Stomach (tissue), 9 donors: ENCODE measurements around the gene KLRC4. TPM values are rescaled to one million over a fixed set of nuclear protein-coding genes. Genes with fewer than 3 reads are reported as not detected.

Experiments used
- DNase-seq, 2 donors: peaks; one replicate each; pipeline versions ENCODE4 v3.0.0 to v3.0.0-alpha.2; 2013 to 2019
- H3K27ac ChIP-seq, 5 donors: fragments of 200-600 bp in 4 of 5; sonication (generic) in 4 of 5; one replicate each; pipeline ENCODE4 v1.5.1; 2013 to 2019; ENCODE audit warnings: mild to moderate bottlenecking in 1 of 5, moderate library complexity in 1 of 5
- H3K27me3 ChIP-seq, 3 donors: fragments of 200-600 bp; sonication (generic); one replicate each; pipeline ENCODE4 v1.5.1; 2017 to 2019; ENCODE audit warnings: mixed run types in 1 of 3
- H3K36me3 ChIP-seq, 4 donors: fragments of 200-600 bp; sonication (generic); 1 replicate in 3 of 4; 2 replicates in 1 of 4; pipeline ENCODE4 v1.5.1; 2016 to 2019
- H3K4me1 ChIP-seq, 4 donors: fragments of 200-600 bp; sonication (generic); one replicate each; pipeline ENCODE4 v1.5.1; 2016 to 2019
- H3K4me3 ChIP-seq, 4 donors: fragments of 200-600 bp; sonication (generic) in 3 of 4; one replicate each; pipeline ENCODE4 v1.5.1; 2016 to 2019; ENCODE audit warnings: mild to moderate bottlenecking in 1 of 4
- H3K9me3 ChIP-seq, 4 donors: fragments of 200-600 bp; sonication (generic); one replicate each; pipeline ENCODE4 v1.5.1; 2016 to 2019
- EP300 ChIP-seq: sonication (generic); formaldehyde crosslinking; IDR thresholded peaks from one replicate; pipeline ENCODE4 v1.6.1; 2017; ENCODE audit warnings: antibody characterized with exemption
- POLR2A ChIP-seq, 4 donors: fragments of 450-650 bp; IDR thresholded peaks; one replicate each; pipeline ENCODE4 v1.6.1; 2016; ENCODE audit warnings: antibody characterized with exemption in 4 of 4, control low read depth in 2 of 4, mild to moderate bottlenecking in 1 of 4, moderate library complexity in 1 of 4
- POLR2AphosphoS5 ChIP-seq, 3 donors: sonication (generic); formaldehyde crosslinking; IDR thresholded peaks; one replicate each; pipeline ENCODE4 v1.6.1; 2016; ENCODE audit warnings: antibody characterized with exemption in 3 of 3
- WGBS, 5 donors: extraction: QIAGEN DNeasy Blood & Tissue Kit in 3 of 5; methylation state at CpG; one replicate each; pipeline versions ENCODE4 v1.1.5 to v1.1.7; 2013 to 2018; 5-methylcytosine and 5-hydroxymethylcytosine counted together
- intact Hi-C: fragments of 100-400 bp; cut with DNase I; formaldehyde crosslinking; loops from one replicate; pipeline ENCODE4 v1.15.1; 2023; ENCODE audit warnings: low total_unique reads
- polyA plus RNA-seq, 3 donors: library from polyadenylated mRNA; stranded (reverse); fragments of 200-250 nt; gene quantifications; one replicate each; pipeline ENCODE4 v1.2.3, GENCODE V29; 2013
- total RNA-seq, 5 donors: library from RNA; depleted of rRNA; stranded (reverse); fragments of >200 nt; gene quantifications; one replicate each; pipeline versions ENCODE4 v1.1.0 to v1.2.3, GENCODE V29; 2014 to 2016
- TF ChIP-seq, protein P1 (sequence below), 7 experiments: fragments of 450-650 bp in 4 of 7; fragments of 200-600 bp in 3 of 7; sonication (generic) in 3 of 7; IDR thresholded peaks; one replicate each; pipeline ENCODE4 v1.5.1; 2016 to 2019; ENCODE audit warnings: antibody characterized with exemption in 7 of 7, control low read depth in 2 of 7, mild to moderate bottlenecking in 1 of 7
- donor health status: healthy with polysubstance abuse.
- donor health status: Bipolar disorder and iron deficiency.
- donor health status: healthy.

The KLRC4 gene
- total and polyA plus RNA-seq, 8 donors, result 0.13 to 1.3 TPM; not detected in 6

DNA sequence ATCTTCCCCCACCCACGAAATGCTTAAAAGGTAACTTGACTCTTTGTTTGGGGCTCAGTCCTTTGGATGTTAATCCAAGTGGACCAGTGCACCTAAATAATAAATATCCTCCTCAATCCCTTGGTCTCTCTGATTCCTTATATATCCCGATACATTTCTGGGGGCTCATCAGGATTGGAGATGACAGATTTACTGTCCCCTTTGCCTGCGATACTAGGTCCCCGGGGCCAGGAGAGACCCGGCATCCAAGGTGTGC is 46.0 kb downstream of the KLRC4 start:
- no peaks in the 10 kb centered on the region for H3K9me3 ChIP-seq

DNA sequence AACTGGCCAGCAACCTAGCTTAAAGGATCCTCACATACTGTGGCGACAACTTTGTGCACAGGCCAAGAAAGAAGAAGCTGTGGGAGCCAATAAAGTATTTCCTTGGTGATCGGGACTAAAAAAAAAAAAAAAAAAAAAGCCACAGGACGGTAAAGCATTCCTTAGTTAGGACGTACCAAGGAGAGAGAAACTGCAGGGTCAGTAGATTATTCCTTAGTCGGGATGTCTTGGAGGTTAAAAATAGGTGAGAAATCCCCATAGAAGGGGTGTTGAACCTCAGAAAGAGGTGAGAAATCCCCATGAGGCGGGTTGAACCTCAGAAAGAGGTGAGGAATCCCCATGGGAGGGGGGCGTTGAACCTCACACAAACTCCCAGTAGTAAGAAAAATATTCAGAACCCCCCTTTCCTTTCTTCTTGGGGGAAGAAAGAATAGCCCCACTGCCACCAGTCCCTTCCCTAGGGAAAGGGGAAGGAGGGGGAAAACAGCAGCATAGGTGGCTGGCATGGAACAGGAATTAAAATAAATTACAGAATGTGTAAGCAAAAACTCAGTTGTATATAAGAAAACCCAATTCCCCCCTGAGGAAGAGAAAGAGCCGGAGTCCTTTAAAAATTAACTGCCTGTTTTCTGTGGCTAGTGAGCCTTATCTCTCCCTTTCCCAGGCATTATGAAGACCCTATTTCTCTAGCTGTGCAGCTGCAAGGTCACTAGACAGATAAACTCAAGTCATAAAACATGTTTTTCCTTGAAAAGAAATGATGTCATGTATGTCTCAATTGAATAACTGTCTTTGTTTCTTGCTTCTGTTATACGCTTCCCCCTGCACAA is 46.5 kb downstream of the KLRC4 start:
- Histone ChIP-seq H3K9me3 (no peaks in the 10 kb centered on the region), H3K4me1 (peaks cover 29 to 65% (median 42%) of the 10 kb centered on the region in 4 donors), H3K4me3 (peak overlapping the region in 2 of 4 donors; percentile 55 to 63), H3K27ac (peak overlapping the region; percentile 62 to 97 (median 93)), H3K36me3 (no peaks in the 10 kb centered on the region), H3K27me3 (no peaks in the 10 kb centered on the region)
- peak in 1 of 2 donors; percentile 37 for DNase-seq
- intact Hi-C loops, result no loop called here
- TF ChIP-seq POLR2AphosphoS5 (IDR thresholded peaks at IDR 0.05) (no peak), EP300 (no peak)
- WGBS, 5 donors, result 36 to 52% (median 46%) methylated on average over 9 of the region's 9 CpGs

More for the DNA sequence above, 46.0 kb downstream of the KLRC4 start:
- Histone ChIP-seq H3K4me1 (peaks cover 29 to 64% (median 42%) of the 10 kb centered on the region in 4 donors), H3K27me3 (no peaks in the 10 kb centered on the region), H3K27ac (peak overlapping the region; percentile 88 to 97 (median 93)), H3K4me3 (peak overlapping the region; percentile 54 to 65 (median 59)), H3K36me3 (no peaks in the 10 kb centered on the region)
- intact Hi-C loops, result no loop called here
- DNase-seq, result peak in 1 of 2 donors; percentile 20
- TF ChIP-seq POLR2A (IDR thresholded peaks at IDR 0.05) (no peak), EP300 (no peak), POLR2AphosphoS5 (IDR thresholded peaks at IDR 0.05) (no peak)
- TF ChIP-seq, protein P1, sequence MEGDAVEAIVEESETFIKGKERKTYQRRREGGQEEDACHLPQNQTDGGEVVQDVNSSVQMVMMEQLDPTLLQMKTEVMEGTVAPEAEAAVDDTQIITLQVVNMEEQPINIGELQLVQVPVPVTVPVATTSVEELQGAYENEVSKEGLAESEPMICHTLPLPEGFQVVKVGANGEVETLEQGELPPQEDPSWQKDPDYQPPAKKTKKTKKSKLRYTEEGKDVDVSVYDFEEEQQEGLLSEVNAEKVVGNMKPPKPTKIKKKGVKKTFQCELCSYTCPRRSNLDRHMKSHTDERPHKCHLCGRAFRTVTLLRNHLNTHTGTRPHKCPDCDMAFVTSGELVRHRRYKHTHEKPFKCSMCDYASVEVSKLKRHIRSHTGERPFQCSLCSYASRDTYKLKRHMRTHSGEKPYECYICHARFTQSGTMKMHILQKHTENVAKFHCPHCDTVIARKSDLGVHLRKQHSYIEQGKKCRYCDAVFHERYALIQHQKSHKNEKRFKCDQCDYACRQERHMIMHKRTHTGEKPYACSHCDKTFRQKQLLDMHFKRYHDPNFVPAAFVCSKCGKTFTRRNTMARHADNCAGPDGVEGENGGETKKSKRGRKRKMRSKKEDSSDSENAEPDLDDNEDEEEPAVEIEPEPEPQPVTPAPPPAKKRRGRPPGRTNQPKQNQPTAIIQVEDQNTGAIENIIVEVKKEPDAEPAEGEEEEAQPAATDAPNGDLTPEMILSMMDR (IDR thresholded peaks at IDR 0.05), result no peak
- WGBS, 5 donors, result 54 to 82% (median 69%) methylated on average over 5 of the region's 5 CpGs

DNA sequence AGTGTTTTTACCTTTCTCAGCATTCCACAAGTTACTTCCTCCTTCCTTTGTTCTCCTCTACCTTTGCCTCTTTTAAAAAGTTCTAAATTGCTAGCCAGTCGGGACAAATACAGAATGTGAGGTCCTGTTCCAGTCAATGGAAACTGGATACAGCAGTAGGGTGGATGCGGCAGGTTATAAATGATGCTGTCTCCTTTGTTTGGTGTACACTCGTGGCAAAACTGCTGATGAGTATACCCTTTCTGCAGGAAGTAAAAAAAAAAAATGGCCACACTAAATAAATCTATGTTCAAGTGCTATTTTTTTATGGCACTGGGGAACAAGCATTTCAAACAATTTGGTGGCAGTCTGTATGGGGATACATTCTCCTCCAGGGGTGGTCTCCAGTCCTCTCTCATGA is 47.2 kb downstream of the KLRC4 start:
- peak in 1 of 2 donors; percentile 21 for DNase-seq
- TF ChIP-seq POLR2AphosphoS5 (IDR thresholded peaks at IDR 0.05) (no peak), POLR2A (IDR thresholded peaks at IDR 0.05) (no peak), EP300 (no peak)
- TF ChIP-seq, protein P1 (IDR thresholded peaks at IDR 0.05), result no peak
- peaks cover 29 to 62% (median 42%) of the 10 kb centered on the region in 4 donors for H3K4me1 ChIP-seq
- H3K4me3 ChIP-seq, result peak overlapping the region in 1 of 4 donors; percentile 3
- no peaks in the 10 kb centered on the region for H3K9me3 ChIP-seq
- H3K36me3 ChIP-seq, result no peaks in the 10 kb centered on the region
- 35 to 47% (median 42%) methylated on average over 3 of the region's 3 CpGs for WGBS, 5 donors
- intact Hi-C loops, result no loop called here
- no peaks in the 10 kb centered on the region for H3K27me3 ChIP-seq
- peak overlapping the region; percentile 62 to 97 (median 93) for H3K27ac ChIP-seq

DNA sequence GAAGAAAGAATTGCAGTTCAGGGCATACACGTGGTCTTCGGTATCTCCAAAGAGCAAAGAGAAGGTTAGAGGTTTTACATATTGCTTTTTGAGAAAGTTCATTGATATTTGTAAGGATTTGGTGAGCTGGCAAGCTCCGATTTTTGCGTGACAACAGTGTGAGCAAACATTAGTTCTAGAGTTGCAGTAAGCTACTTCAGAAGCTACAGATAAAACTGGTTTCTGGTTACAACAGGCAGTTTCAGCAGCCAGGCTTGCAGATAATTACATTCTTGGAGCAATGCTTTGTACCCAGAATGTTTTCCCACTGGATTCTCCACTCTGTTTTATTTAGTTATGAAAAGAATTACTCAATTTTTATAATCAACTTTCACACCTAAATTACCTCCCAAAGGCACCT is 47.9 kb downstream of the KLRC4 start:
- peak overlapping the region in 4 of 5 donors; percentile 88 to 97 (median 94) for H3K27ac ChIP-seq
- no peak overlapping the region for H3K4me3 ChIP-seq

More for the DNA sequence above, 47.9 kb downstream of the KLRC4 start:
- TF ChIP-seq POLR2A (IDR thresholded peaks at IDR 0.05) (no peak), EP300 (no peak), POLR2AphosphoS5 (IDR thresholded peaks at IDR 0.05) (no peak)
- TF ChIP-seq, protein P1 (IDR thresholded peaks at IDR 0.05), result no peak
- intact Hi-C loops, result no loop called here
- peak in 1 of 2 donors; percentile 65 for DNase-seq
- H3K36me3 ChIP-seq, result no peaks in the 10 kb centered on the region
- peaks cover 26 to 55% (median 37%) of the 10 kb centered on the region in 4 donors for H3K4me1 ChIP-seq
- WGBS, 5 donors, result 31 to 56% (median 46%) methylated on average over 4 of the region's 4 CpGs
- no peaks in the 10 kb centered on the region for H3K27me3 ChIP-seq
- H3K9me3 ChIP-seq, result no peaks in the 10 kb centered on the region
